HepG2 (cell line): ENCODE data around the gene CBX5. TPM values are rescaled to one million over a fixed set of nuclear protein-coding genes. Genes with fewer than 3 reads are reported as not detected.

Source experiments
- ATAC-seq: fragments of 200-7000 bp; cut with Tn5 transposase; 3 replicates; pipeline ENCODE4 v1.9.1; 2020; ENCODE audit warnings: mild to moderate bottlenecking, moderate library complexity
- BruUV-seq: library from RNA; stranded (reverse); fragments of 400-500 nt; replicated peaks from 2 replicates; lab custom pipeline; 2021; lab: Mats Ljungman, UMichigan
- CTCF ChIA-PET: fragments of 300-600 bp; formaldehyde crosslinking; extraction: SDS; loops from one replicate; lab custom pipeline; 2021; ENCODE audit warnings: low total read pairs, inconsistent platforms, low intra/inter-chr PET ratio; lab: Yijun Ruan, JAX
- POLR2A ChIA-PET: fragments of 350-600 bp; sonication (Branson Sonifier 250); formaldehyde crosslinking; loops from one replicate; lab custom pipeline; 2020; ENCODE audit warnings: antibody characterized with exemption, inconsistent platforms; lab: Yijun Ruan, JAX
- DNase-seq: peaks from one replicate; pipeline ENCODE4 v3.0.0-alpha.2; 2015; ENCODE audit warnings: low spot score
- FAIRE-seq: peaks from 3 replicates; lab custom pipeline; 2011; peaks lifted over from hg19 to GRCh38; lab: Jason Lieb, UNC
- H2AFZ ChIP-seq: one replicate; pipeline ENCODE4 v1.6.1; 2011; ENCODE audit warnings: low read length, inconsistent platforms
- H3K27ac ChIP-seq: fragments of 300-600 bp; 3 replicates; pipeline ENCODE4 v1.8.0; 2011; ENCODE audit warnings: mixed run types, mild to moderate bottlenecking, mixed read lengths, low read length, inconsistent platforms; ENCODE audit not compliant: insufficient read depth; ENCODE audit errors: extremely low read length
- H3K27me3 ChIP-seq, 2 experiments: fragments of 200-600 bp in 1 of 2; 2 replicates in 1 of 2; 3 replicates in 1 of 2; pipeline versions ENCODE4 v1.6.0 to v1.8.0; 2011; ENCODE audit warnings: low read length in 2 of 2, mild to moderate bottlenecking in 2 of 2, moderate library complexity in 2 of 2, inconsistent platforms in 1 of 2; ENCODE audit not compliant: insufficient read depth in 2 of 2, control insufficient read depth in 1 of 2
- H3K36me3 ChIP-seq, 2 experiments: fragments of 200-600 bp in 1 of 2; replicated peaks in 1 of 2; 2 replicates in 1 of 2; 3 replicates in 1 of 2; pipeline versions ENCODE4 v1.5.1 to v1.8.0; 2011; ENCODE audit warnings: low read length in 2 of 2, inconsistent platforms in 1 of 2; ENCODE audit not compliant: insufficient read depth in 2 of 2, control insufficient read depth in 1 of 2
- H3K4me1 ChIP-seq: 2 replicates; pipeline ENCODE4 v1.5.1; 2012; ENCODE audit warnings: low read length, inconsistent platforms; ENCODE audit not compliant: insufficient read depth
- H3K4me2 ChIP-seq: 2 replicates; pipeline ENCODE4 v1.6.0; 2011; ENCODE audit warnings: low read depth, low read length, inconsistent platforms
- H3K4me3 ChIP-seq, 3 experiments: fragments of 200-600 bp in 1 of 3; sonication (generic), shearing (Covaris generic) in 1 of 3; replicated peaks in 1 of 3; 2 replicates each; pipeline ENCODE4 v1.5.1; 2011 to 2016; ENCODE audit warnings: low read length in 3 of 3, inconsistent platforms in 2 of 3, low read depth in 2 of 3, mild to moderate bottlenecking in 2 of 3, control low read depth in 1 of 3, mixed read lengths in 1 of 3; ENCODE audit not compliant: insufficient read depth in 1 of 3
- H3K79me2 ChIP-seq: one replicate; pipeline ENCODE4 v1.6.1; 2011; ENCODE audit warnings: low read length, inconsistent platforms; ENCODE audit not compliant: insufficient read depth
- H3K9ac ChIP-seq: 2 replicates; pipeline ENCODE4 v1.6.0; 2011; ENCODE audit warnings: mild to moderate bottlenecking, low read depth, low read length, inconsistent platforms; ENCODE audit not compliant: insufficient read depth
- H3K9me3 ChIP-seq: 2 replicates; pipeline ENCODE4 v1.5.1; 2012; ENCODE audit warnings: mild to moderate bottlenecking, low read length
- H4K20me1 ChIP-seq: 2 replicates; pipeline ENCODE4 v1.6.0; 2011; ENCODE audit warnings: inconsistent platforms, mild to moderate bottlenecking, low read length, moderate library complexity; ENCODE audit not compliant: insufficient read depth
- CHD2 ChIP-seq: IDR thresholded peaks from 2 replicates; pipeline ENCODE4 v1.6.1; 2011; ENCODE audit warnings: low read depth, low read length, improper control_type of control experiment
- ELF4 ChIP-seq: sonication (generic); formaldehyde crosslinking; IDR thresholded peaks from 2 replicates; pipeline ENCODE4 v1.5.0; 2020; ENCODE audit warnings: missing genetic modification reagents, mild to moderate bottlenecking, moderate library complexity, borderline replicate concordance
- FOXA1 ChIP-seq, 2 experiments: fragments of 450-650 bp in 1 of 2; sonication (generic) in 1 of 2; formaldehyde crosslinking in 1 of 2; IDR thresholded peaks; 2 replicates each; pipeline versions ENCODE4 v1.4.0 to v1.6.1; 2016 to 2020; ENCODE audit warnings: missing genetic modification reagents in 1 of 2
- HIVEP1 ChIP-seq: sonication (generic); formaldehyde crosslinking; IDR thresholded peaks from 2 replicates; pipeline ENCODE4 v1.4.0; 2020; ENCODE audit warnings: mild to moderate bottlenecking, missing genetic modification reagents
- HNRNPH1 ChIP-seq: fragments of 200-400 bp; formaldehyde crosslinking; optimal IDR thresholded peaks from 2 replicates; pipeline ENCODE3; 2017; ENCODE audit warnings: mild to moderate bottlenecking, low read depth, low read length
- MLLT10 ChIP-seq: sonication (generic); formaldehyde crosslinking; IDR thresholded peaks from 2 replicates; pipeline ENCODE4 v1.4.0; 2020; ENCODE audit warnings: missing genetic modification reagents
- NFE2L1 ChIP-seq: sonication (generic); formaldehyde crosslinking; IDR thresholded peaks from 2 replicates; pipeline ENCODE4 v1.4.0; 2020; ENCODE audit warnings: missing genetic modification reagents, mild to moderate bottlenecking, borderline replicate concordance
- SIN3A ChIP-seq: IDR thresholded peaks from 2 replicates; pipeline ENCODE4 v1.6.1; 2011; ENCODE audit warnings: low read depth, mild to moderate bottlenecking, control low read depth, low read length, borderline replicate concordance
- SP2 ChIP-seq: sonication (generic); formaldehyde crosslinking; IDR thresholded peaks from 2 replicates; pipeline ENCODE4 v1.5.1; 2020; ENCODE audit warnings: mild to moderate bottlenecking, missing genetic modification reagents
- ZFP37 ChIP-seq: sonication (generic); formaldehyde crosslinking; IDR thresholded peaks from 2 replicates; pipeline ENCODE4 v1.4.0; 2020; ENCODE audit warnings: missing genetic modification reagents, borderline replicate concordance
- WGBS: methylation state at CpG from one replicate; pipeline ENCODE4 v1.1.6; 2017; ENCODE audit warnings: low lambda C conversion rate; 5-methylcytosine and 5-hydroxymethylcytosine counted together
- in situ Hi-C: cut with HindIII; loops from 2 replicates; pipeline ENCODE4 v1.10.0; 2017; ENCODE audit warnings: low pct_unique_long_range_greater_than_20kb; ENCODE audit not compliant: extremely low pct_ligation_motif_present
- intact Hi-C: fragments of 100-400 bp; cut with micrococcal nuclease; formaldehyde crosslinking; loops from one replicate; pipeline ENCODE4 v1.10.0; 2022; ENCODE audit not compliant: unreplicated experiment
- polyA plus RNA-seq, 8 experiments: library from polyadenylated mRNA; depleted of rRNA in 3 of 8; stranded (reverse) in 7 of 8; unstranded in 1 of 8; fragments of >200 nt; fragmentation: Illumina TruSeq in 4 of 8; extraction: Trizol in 4 of 8; gene quantifications; 2 replicates each; pipeline versions ENCODE4 v1.2.1 to v1.2.3, GENCODE V29; 2011 to 2016; ENCODE audit warnings: low read depth in 4 of 8, missing spikeins in 1 of 8, mixed read lengths in 1 of 8; ENCODE audit not compliant: insufficient read depth in 1 of 8
- total RNA-seq, 5 experiments: library from RNA; depleted of rRNA; stranded (reverse); fragments of >200 nt; fragmentation: Illumina TruSeq; extraction: Trizol; gene quantifications; 2 replicates each; pipeline ENCODE4 v1.2.3, GENCODE V29; 2016; ENCODE audit warnings: low read depth in 1 of 5
- TF ChIP-seq, protein P1 (sequence below): IDR thresholded peaks from 2 replicates; pipeline ENCODE4 v1.6.1; 2012; ENCODE audit warnings: low read length, improper control_type of control experiment
- TF ChIP-seq, protein P2 (sequence below): sonication (generic); formaldehyde crosslinking; IDR thresholded peaks from 2 replicates; pipeline ENCODE4 v1.4.0; 2020; ENCODE audit warnings: missing genetic modification reagents, borderline replicate concordance
- TF ChIP-seq, protein P3 (sequence below): sonication (generic); formaldehyde crosslinking; IDR thresholded peaks from 2 replicates; pipeline ENCODE4 v1.4.0; 2020; ENCODE audit warnings: missing genetic modification reagents, borderline replicate concordance

The CBX5 gene
- total and polyA plus RNA-seq, 2 of the 13 experiments (the other 11 are each of a cell fraction or from before 2014, with no cell fraction given): 16.0 to 22.2 TPM

DNA sequence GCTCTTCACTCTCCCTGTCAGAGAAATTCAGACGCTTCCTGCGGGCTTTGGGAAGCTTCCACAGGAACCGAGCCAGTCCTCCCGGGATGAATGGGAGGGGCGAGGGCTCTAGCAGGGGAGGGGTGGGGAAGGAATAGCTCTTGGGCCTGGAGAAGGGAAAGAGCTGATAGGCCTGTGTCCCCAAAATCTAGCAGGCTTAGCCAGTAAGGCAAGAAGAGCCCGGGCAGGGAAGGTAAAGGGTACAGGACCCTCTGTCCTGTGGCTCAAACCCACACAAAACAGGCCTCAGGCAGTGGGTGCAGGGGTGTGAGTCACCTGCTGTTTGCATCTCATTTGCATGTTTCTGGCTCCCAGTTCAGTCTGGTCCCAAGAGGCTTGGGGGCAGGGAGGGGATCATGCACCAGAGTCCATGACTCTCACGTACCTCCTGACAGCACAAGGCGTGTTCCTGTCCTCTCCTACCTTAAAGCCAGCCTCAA is 82.5 kb downstream of the CBX5 start:
- Histone ChIP-seq H4K20me1 (no peaks in the 10 kb centered on the region), H3K9me3 (no peaks in the 10 kb centered on the region), H3K27me3 (peaks cover 0 to 36% of the 10 kb centered on the region in 2 experiments; a peak in 3 of 5 replicates), H3K4me3 (no peak overlapping the region), H3K79me2 (no peaks in the 10 kb centered on the region), H2AFZ (no peak overlapping the region), H3K9ac (no peak overlapping the region), H3K4me1 (0 out of 2 replicates have a peak, but pooled peaks cover 10% of the 10 kb centered on the region), H3K27ac (no peak overlapping the region), H3K36me3 (no peaks in the 10 kb centered on the region), H3K4me2 (no peak overlapping the region)
- TF ChIP-seq ELF4 (CRISPR knock-in tag) (no peak), MLLT10 (CRISPR knock-in tag) (no peak), CHD2 (no peak), NFE2L1 (CRISPR knock-in tag) (no peak), ZFP37 (no peak), HIVEP1 (CRISPR knock-in tag) (no peak), FOXA1 (IDR thresholded peaks at IDR 0.05) (no peak), FOXA1 (CRISPR knock-in tag; IDR thresholded peaks at IDR 0.05) (no peak), SP2 (CRISPR knock-in tag) (no peak), SIN3A (no peak), HNRNPH1 (no peak)
- TF ChIP-seq, protein P1, sequence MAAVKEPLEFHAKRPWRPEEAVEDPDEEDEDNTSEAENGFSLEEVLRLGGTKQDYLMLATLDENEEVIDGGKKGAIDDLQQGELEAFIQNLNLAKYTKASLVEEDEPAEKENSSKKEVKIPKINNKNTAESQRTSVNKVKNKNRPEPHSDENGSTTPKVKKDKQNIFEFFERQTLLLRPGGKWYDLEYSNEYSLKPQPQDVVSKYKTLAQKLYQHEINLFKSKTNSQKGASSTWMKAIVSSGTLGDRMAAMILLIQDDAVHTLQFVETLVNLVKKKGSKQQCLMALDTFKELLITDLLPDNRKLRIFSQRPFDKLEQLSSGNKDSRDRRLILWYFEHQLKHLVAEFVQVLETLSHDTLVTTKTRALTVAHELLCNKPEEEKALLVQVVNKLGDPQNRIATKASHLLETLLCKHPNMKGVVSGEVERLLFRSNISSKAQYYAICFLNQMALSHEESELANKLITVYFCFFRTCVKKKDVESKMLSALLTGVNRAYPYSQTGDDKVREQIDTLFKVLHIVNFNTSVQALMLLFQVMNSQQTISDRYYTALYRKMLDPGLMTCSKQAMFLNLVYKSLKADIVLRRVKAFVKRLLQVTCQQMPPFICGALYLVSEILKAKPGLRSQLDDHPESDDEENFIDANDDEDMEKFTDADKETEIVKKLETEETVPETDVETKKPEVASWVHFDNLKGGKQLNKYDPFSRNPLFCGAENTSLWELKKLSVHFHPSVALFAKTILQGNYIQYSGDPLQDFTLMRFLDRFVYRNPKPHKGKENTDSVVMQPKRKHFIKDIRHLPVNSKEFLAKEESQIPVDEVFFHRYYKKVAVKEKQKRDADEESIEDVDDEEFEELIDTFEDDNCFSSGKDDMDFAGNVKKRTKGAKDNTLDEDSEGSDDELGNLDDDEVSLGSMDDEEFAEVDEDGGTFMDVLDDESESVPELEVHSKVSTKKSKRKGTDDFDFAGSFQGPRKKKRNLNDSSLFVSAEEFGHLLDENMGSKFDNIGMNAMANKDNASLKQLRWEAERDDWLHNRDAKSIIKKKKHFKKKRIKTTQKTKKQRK: no peak
- TF ChIP-seq, protein P2, sequence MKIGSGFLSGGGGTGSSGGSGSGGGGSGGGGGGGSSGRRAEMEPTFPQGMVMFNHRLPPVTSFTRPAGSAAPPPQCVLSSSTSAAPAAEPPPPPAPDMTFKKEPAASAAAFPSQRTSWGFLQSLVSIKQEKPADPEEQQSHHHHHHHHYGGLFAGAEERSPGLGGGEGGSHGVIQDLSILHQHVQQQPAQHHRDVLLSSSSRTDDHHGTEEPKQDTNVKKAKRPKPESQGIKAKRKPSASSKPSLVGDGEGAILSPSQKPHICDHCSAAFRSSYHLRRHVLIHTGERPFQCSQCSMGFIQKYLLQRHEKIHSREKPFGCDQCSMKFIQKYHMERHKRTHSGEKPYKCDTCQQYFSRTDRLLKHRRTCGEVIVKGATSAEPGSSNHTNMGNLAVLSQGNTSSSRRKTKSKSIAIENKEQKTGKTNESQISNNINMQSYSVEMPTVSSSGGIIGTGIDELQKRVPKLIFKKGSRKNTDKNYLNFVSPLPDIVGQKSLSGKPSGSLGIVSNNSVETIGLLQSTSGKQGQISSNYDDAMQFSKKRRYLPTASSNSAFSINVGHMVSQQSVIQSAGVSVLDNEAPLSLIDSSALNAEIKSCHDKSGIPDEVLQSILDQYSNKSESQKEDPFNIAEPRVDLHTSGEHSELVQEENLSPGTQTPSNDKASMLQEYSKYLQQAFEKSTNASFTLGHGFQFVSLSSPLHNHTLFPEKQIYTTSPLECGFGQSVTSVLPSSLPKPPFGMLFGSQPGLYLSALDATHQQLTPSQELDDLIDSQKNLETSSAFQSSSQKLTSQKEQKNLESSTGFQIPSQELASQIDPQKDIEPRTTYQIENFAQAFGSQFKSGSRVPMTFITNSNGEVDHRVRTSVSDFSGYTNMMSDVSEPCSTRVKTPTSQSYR (CRISPR knock-in tag): no peak
- TF ChIP-seq, protein P3, sequence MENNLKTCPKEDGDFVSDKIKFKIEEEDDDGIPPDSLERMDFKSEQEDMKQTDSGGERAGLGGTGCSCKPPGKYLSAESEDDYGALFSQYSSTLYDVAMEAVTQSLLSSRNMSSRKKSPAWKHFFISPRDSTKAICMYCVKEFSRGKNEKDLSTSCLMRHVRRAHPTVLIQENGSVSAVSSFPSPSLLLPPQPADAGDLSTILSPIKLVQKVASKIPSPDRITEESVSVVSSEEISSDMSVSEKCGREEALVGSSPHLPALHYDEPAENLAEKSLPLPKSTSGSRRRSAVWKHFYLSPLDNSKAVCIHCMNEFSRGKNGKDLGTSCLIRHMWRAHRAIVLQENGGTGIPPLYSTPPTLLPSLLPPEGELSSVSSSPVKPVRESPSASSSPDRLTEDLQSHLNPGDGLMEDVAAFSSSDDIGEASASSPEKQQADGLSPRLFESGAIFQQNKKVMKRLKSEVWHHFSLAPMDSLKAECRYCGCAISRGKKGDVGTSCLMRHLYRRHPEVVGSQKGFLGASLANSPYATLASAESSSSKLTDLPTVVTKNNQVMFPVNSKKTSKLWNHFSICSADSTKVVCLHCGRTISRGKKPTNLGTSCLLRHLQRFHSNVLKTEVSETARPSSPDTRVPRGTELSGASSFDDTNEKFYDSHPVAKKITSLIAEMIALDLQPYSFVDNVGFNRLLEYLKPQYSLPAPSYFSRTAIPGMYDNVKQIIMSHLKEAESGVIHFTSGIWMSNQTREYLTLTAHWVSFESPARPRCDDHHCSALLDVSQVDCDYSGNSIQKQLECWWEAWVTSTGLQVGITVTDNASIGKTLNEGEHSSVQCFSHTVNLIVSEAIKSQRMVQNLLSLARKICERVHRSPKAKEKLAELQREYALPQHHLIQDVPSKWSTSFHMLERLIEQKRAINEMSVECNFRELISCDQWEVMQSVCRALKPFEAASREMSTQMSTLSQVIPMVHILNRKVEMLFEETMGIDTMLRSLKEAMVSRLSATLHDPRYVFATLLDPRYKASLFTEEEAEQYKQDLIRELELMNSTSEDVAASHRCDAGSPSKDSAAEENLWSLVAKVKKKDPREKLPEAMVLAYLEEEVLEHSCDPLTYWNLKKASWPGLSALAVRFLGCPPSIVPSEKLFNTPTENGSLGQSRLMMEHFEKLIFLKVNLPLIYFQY (CRISPR knock-in tag): no peak
- in situ Hi-C loops (no loop called here), intact Hi-C loops (no loop called here)
- FAIRE-seq (no peak), DNase-seq (no peak), ATAC-seq (no peak)
- WGBS: 0% methylated on average over 8 of the region's 8 CpGs
- CTCF ChIA-PET: no interaction called here
- no TSS peak for BruUV-seq
- POLR2A ChIA-PET: no interaction called here
